Tibial nerve (tissue), 3 donors: ENCODE results near the gene TRIM52.

Source experiments
- POLR2A ChIP-seq, 2 donors: fragments of 450-650 bp; IDR thresholded peaks; one replicate each; pipeline ENCODE4 v1.6.1; 2017; ENCODE audit warnings: antibody characterized with exemption in 2 of 2, mild to moderate bottlenecking in 2 of 2, moderate library complexity in 2 of 2
- TF ChIP-seq, protein P1 (sequence below), 5 experiments: fragments of 200-600 bp in 3 of 5; fragments of 450-650 bp in 2 of 5; sonication (generic) in 3 of 5; IDR thresholded peaks; one replicate each; pipeline ENCODE4 v1.5.1; 2016 to 2019; ENCODE audit warnings: antibody characterized with exemption in 5 of 5, mild to moderate bottlenecking in 3 of 5, moderate library complexity in 2 of 5

DNA sequence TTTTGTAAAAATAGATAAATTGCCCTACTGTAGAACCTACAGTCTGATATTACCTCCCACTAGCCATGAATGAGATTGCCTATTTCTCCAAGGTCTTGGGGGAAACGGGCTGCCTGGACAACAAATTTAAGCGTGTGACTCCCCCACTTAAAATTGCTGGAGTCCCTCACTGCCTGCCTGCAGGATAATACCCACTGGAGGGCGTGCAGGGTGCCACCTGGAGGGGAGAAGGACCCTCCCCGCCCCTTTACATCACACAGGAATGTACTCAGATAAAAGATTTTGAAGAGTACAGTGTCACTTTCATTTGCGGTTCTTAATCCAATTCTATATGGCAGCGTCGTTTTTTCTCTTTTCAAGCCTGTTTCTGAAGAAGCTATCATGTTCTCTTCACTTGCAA lies 49.7 kb downstream of the TRIM52 start:
- TF ChIP-seq, protein P1, sequence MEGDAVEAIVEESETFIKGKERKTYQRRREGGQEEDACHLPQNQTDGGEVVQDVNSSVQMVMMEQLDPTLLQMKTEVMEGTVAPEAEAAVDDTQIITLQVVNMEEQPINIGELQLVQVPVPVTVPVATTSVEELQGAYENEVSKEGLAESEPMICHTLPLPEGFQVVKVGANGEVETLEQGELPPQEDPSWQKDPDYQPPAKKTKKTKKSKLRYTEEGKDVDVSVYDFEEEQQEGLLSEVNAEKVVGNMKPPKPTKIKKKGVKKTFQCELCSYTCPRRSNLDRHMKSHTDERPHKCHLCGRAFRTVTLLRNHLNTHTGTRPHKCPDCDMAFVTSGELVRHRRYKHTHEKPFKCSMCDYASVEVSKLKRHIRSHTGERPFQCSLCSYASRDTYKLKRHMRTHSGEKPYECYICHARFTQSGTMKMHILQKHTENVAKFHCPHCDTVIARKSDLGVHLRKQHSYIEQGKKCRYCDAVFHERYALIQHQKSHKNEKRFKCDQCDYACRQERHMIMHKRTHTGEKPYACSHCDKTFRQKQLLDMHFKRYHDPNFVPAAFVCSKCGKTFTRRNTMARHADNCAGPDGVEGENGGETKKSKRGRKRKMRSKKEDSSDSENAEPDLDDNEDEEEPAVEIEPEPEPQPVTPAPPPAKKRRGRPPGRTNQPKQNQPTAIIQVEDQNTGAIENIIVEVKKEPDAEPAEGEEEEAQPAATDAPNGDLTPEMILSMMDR (IDR thresholded peaks at IDR 0.05): no peak
- no peak for TF ChIP-seq POLR2A (IDR thresholded peaks at IDR 0.05)
